Caco-2 (cell line): ENCODE measurements around the gene TUBB4B. TPM values are rescaled to one million over a fixed set of nuclear protein-coding genes. Genes with fewer than 3 reads are reported as not detected.

Experiments
- BruUV-seq: library from RNA; stranded (reverse); fragments of 400-500 nt; replicated peaks from 2 replicates; lab custom pipeline; 2021; lab: Mats Ljungman, UMichigan
- CTCF ChIA-PET: fragments of 300-600 bp; sonication (Branson Sonifier 250); formaldehyde crosslinking; loops from one replicate; lab custom pipeline; 2022; ENCODE audit warnings: antibody characterized with exemption; lab: Charles Lee
- POLR2A ChIA-PET: fragments of 300-600 bp; sonication (Branson Sonifier 250); formaldehyde crosslinking; loops from one replicate; lab custom pipeline; 2022; ENCODE audit warnings: antibody characterized with exemption; lab: Charles Lee
- DNase-seq, 2 experiments: peaks; one replicate each; pipeline versions ENCODE4 v3.0.0 to v3.0.0-alpha.2; 2020 to 2022
- H3K27me3 ChIP-seq: replicated peaks from 2 replicates; pipeline ENCODE4 v1.6.0; 2011; ENCODE audit warnings: low read length; ENCODE audit not compliant: control insufficient read depth, insufficient read depth
- H3K36me3 ChIP-seq: 2 replicates; pipeline ENCODE4 v1.5.1; 2011; ENCODE audit warnings: low read length; ENCODE audit not compliant: control insufficient read depth, insufficient read depth
- H3K4me1 ChIP-seq: fragments of 250-450 bp; sonication (Bioruptor Pico); 2 replicates; pipeline ENCODE4 v1.5.1; 2020; ENCODE audit warnings: mild to moderate bottlenecking
- H3K4me3 ChIP-seq: 2 replicates; pipeline ENCODE4 v1.5.1; 2011; ENCODE audit warnings: low read depth, mild to moderate bottlenecking, control low read depth, low read length
- H3K9me3 ChIP-seq: fragments of 250-450 bp; sonication (Bioruptor Pico); 2 replicates; pipeline ENCODE4 v1.5.1; 2020; ENCODE audit warnings: mild to moderate bottlenecking, moderate library complexity
- H3K27ac Mint-ChIP-seq: one replicate; pipeline ENCODE4 v1.8.0; 2022; ENCODE audit warnings: mixed read lengths; ENCODE audit not compliant: unreplicated experiment
- H3K27me3 Mint-ChIP-seq: one replicate; pipeline ENCODE4 v1.8.0; 2022; ENCODE audit warnings: mixed read lengths; ENCODE audit not compliant: insufficient read depth, unreplicated experiment
- H3K36me3 Mint-ChIP-seq: one replicate; pipeline ENCODE4 v1.8.0; 2022; ENCODE audit warnings: mild to moderate bottlenecking, mixed read lengths; ENCODE audit not compliant: insufficient read depth, unreplicated experiment
- H3K4me1 Mint-ChIP-seq: one replicate; pipeline ENCODE4 v1.8.0; 2022; ENCODE audit warnings: low read depth, mixed read lengths; ENCODE audit not compliant: unreplicated experiment
- H3K4me3 Mint-ChIP-seq: one replicate; pipeline ENCODE4 v1.8.0; 2022; ENCODE audit warnings: mild to moderate bottlenecking, moderate library complexity, mixed read lengths; ENCODE audit not compliant: unreplicated experiment
- H3K9me3 Mint-ChIP-seq: one replicate; pipeline ENCODE4 v1.8.0; 2022; ENCODE audit warnings: mixed read lengths; ENCODE audit not compliant: unreplicated experiment
- intact Hi-C: fragments of 100-400 bp; cut with micrococcal nuclease; formaldehyde crosslinking; loops from one replicate; pipeline ENCODE4 v1.10.0; 2022; ENCODE audit not compliant: unreplicated experiment
- total RNA-seq: library from RNA; stranded (reverse); gene quantifications from 2 replicates; pipeline ENCODE4 v1.2.3, GENCODE V29; 2022
- TF ChIP-seq, protein P1 (sequence below), 2 experiments: fragments of 200-600 bp in 1 of 2; IDR thresholded peaks; 1 replicate in 1 of 2; 2 replicates in 1 of 2; pipeline versions ENCODE4 v1.5.1 to v1.8.0; 2011 to 2022; ENCODE audit warnings: antibody characterized with exemption in 1 of 2, control low read depth in 1 of 2, inconsistent platforms in 1 of 2, low read depth in 1 of 2, low read length in 1 of 2, mild to moderate bottlenecking in 1 of 2, moderate library complexity in 1 of 2; ENCODE audit not compliant: insufficient read depth in 1 of 2, severe bottlenecking in 1 of 2, unreplicated experiment in 1 of 2

TUBB4B gene
- total RNA-seq, 1 experiment from 2014 or later, result 487 TPM

DNA sequence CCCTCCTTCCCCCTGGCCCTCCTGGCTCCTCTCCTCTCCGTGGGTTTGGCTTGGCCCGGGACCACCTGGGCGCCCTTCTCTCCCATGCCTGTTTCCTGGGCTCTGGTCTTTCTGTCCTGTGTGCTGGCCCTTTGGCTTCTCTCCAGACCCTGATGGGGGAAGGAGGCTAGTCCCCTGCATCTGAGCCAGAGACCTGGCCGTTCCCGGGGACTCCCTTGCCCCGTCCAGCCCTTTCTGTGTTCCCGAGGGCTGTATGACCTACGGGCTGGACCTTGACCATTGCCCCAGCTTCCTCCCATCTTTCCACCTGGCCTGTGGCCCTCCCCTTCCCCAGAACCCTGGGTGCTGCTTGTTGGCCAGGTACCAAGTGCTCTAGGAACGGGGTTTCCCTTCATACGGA, 22.4 kb downstream of the TUBB4B start:
- no peaks in the 10 kb centered on the region for H3K9me3 Mint-ChIP-seq

DNA sequence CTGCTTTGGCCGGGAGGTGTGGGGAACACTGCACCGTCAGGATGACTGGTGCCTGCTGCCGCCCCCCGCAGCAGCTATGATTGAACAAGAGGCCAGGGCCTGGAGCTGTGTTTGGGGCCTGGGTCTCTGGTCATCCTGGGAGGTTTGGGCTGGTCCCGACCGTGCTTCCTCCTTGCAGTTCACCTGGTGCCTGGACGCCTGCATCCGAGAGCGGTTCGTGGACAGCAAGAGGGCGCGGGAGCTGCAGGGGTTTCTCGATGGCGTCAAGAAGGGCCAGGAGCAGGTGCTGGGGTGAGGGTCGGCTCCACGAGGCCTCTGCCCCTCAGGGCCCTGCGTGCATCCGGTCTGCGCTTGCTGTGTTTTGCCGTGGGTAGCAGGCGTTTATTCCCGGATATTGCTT, 23.0 kb downstream of the TUBB4B start:
- POLR2A ChIA-PET, result no interaction called here
- H3K9me3 Mint-ChIP-seq, result no peaks in the 10 kb centered on the region
- DNase-seq, result no peak
- intact Hi-C loops, result no loop called here
- CTCF ChIA-PET, result no interaction called here
- TF ChIP-seq, protein P1, sequence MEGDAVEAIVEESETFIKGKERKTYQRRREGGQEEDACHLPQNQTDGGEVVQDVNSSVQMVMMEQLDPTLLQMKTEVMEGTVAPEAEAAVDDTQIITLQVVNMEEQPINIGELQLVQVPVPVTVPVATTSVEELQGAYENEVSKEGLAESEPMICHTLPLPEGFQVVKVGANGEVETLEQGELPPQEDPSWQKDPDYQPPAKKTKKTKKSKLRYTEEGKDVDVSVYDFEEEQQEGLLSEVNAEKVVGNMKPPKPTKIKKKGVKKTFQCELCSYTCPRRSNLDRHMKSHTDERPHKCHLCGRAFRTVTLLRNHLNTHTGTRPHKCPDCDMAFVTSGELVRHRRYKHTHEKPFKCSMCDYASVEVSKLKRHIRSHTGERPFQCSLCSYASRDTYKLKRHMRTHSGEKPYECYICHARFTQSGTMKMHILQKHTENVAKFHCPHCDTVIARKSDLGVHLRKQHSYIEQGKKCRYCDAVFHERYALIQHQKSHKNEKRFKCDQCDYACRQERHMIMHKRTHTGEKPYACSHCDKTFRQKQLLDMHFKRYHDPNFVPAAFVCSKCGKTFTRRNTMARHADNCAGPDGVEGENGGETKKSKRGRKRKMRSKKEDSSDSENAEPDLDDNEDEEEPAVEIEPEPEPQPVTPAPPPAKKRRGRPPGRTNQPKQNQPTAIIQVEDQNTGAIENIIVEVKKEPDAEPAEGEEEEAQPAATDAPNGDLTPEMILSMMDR (IDR thresholded peaks at IDR 0.05; ENCODE audit: insufficient read depth in 1 of 2, low read depth in 1 of 2, low read length in 1 of 2, severe bottlenecking in 1 of 2, unreplicated experiment in 1 of 2), result no peak
- H3K27me3 Mint-ChIP-seq, result no peaks in the 10 kb centered on the region
- Histone ChIP-seq H3K36me3 (peaks cover 3% of the 10 kb centered on the region), H3K27me3 (no peaks in the 10 kb centered on the region), H3K4me3 (no peak overlapping the region), H3K4me1 (no peaks in the 10 kb centered on the region), H3K9me3 (no peaks in the 10 kb centered on the region)
- no peak overlapping the region for H3K27ac Mint-ChIP-seq
- H3K4me1 Mint-ChIP-seq, result no peaks in the 10 kb centered on the region
- BruUV-seq, result no TSS peak
- peaks cover 68% of the 10 kb centered on the region for H3K36me3 Mint-ChIP-seq
- no peak overlapping the region for H3K4me3 Mint-ChIP-seq

More for the DNA sequence above, 22.4 kb downstream of the TUBB4B start:
- intact Hi-C loops, result no loop called here
- Histone ChIP-seq H3K36me3 (peaks cover 2% of the 10 kb centered on the region), H3K27me3 (no peaks in the 10 kb centered on the region), H3K4me1 (no peaks in the 10 kb centered on the region), H3K4me3 (no peak overlapping the region), H3K9me3 (no peaks in the 10 kb centered on the region)
- Mint-ChIP-seq H3K27ac (no peak overlapping the region), H3K36me3 (peaks cover 68% of the 10 kb centered on the region), H3K4me3 (no peak overlapping the region), H3K27me3 (no peaks in the 10 kb centered on the region), H3K4me1 (no peaks in the 10 kb centered on the region)
- no TSS peak for BruUV-seq
- no peak for DNase-seq
- TF ChIP-seq, protein P1 (IDR thresholded peaks at IDR 0.05; ENCODE audit: insufficient read depth in 1 of 2, low read depth in 1 of 2, low read length in 1 of 2, severe bottlenecking in 1 of 2, unreplicated experiment in 1 of 2), result no peak
- ChIA-PET CTCF (no interaction called here), POLR2A (no interaction called here)

DNA sequence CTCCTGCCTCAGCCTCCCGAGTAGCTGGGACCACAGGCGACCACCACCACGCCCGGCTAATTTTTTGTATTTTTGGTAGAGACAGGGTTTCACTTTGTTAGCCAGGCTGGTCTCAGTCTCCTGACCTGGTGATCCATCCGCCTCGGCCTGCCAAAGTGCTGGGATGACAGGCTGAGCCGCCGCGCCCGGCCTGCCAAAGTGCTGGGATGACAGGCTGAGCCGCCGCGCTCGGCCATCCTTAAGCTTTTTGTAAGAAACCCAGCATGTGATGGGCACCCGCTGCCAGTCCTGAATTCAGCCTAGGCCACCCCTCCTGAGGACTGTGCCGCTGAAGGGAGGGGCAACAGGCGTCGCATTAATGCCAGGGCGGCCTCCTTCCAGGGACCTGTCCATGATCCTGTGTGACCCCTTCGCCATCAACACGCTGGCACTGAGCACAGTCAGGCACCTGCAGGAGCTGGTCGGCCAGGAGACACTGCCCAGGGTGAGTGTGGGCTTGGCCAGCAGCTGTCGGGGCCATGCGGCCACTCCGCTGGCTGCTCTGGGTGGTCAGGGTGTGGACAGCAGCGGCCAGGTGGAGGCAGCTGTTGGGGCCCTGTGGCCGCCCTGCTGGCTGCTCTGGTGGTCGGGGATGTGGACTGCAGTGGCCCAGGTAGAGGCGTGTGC, 24.5 kb downstream of the TUBB4B start:
- Histone ChIP-seq H3K4me3 (no peak overlapping the region), H3K4me1 (no peaks in the 10 kb centered on the region), H3K9me3 (no peaks in the 10 kb centered on the region), H3K27me3 (no peaks in the 10 kb centered on the region), H3K36me3 (peaks cover 3% of the 10 kb centered on the region)
- TF ChIP-seq, protein P1 (IDR thresholded peaks at IDR 0.05; ENCODE audit: insufficient read depth in 1 of 2, low read depth in 1 of 2, low read length in 1 of 2, severe bottlenecking in 1 of 2, unreplicated experiment in 1 of 2), result no peak
- intact Hi-C loops, result no loop called here
- Mint-ChIP-seq H3K4me1 (no peaks in the 10 kb centered on the region), H3K9me3 (no peaks in the 10 kb centered on the region), H3K36me3 (peaks cover 78% of the 10 kb centered on the region), H3K27me3 (no peaks in the 10 kb centered on the region), H3K27ac (no peak overlapping the region), H3K4me3 (no peak overlapping the region)
- no peak for DNase-seq
- ChIA-PET POLR2A (no interaction called here), CTCF (interaction anchor here (0.8 kb wide), 1 partner anchor 12 kb away, joined by 3 read pairs; no protein-coding TSS in a partner anchor)
- BruUV-seq, result no TSS peak
